SK-N-MC (cell line): ENCODE measurements around the gene TDRD5.
"Not testable (repeated sequence)": the region's sequence is repeated elsewhere in the genome, so short reads cannot be mapped to it uniquely, and the experiment has no call there.

ENCODE experiments used
- EZH2 ChIP-seq: fragments of 200-600 bp; sonication (generic); IDR thresholded peaks from one replicate; pipeline ENCODE4 v1.6.1; 2017; ENCODE audit warnings: antibody characterized with exemption
- FOXP2 ChIP-seq: optimal IDR thresholded peaks from 2 replicates; pipeline ENCODE3; 2011; ENCODE audit warnings: mild to moderate bottlenecking, moderate library complexity; ENCODE audit not compliant: insufficient read depth; ENCODE audit errors: extremely low read length, control extremely low read depth
- POLR2AphosphoS5 ChIP-seq: IDR thresholded peaks from 2 replicates; pipeline ENCODE4 v1.6.1; 2012; ENCODE audit warnings: mild to moderate bottlenecking, low read depth, low read length, borderline replicate concordance

DNA sequence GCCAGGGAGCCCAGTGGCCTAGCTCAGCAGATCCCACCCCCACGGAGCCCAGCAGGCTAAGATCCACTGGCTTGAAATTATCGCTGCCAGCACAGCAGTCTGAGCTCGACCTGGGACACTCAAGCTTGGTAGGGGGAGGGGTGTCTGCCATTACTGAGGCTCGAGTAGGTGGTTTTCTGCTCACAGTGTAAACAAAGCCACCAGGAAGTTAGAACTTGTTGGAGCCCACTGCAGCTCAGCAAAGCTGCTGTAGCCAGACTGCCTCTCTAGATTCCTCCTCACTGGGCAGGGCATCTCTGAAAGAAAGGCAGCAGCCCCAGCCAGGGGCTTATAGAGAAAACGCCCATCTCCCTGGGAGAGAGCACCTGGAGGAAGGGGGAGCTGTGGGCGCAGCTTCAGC, 102.9 kb downstream of the TDRD5 start:
- not testable (repeated sequence) for TF ChIP-seq FOXP2, EZH2, POLR2AphosphoS5
